ENCODE data around the gene APBA2. TPM values are rescaled to one million over a fixed set of nuclear protein-coding genes. Genes with fewer than 3 reads are reported as not detected.

The APBA2 gene
- total RNA-seq, 1 experiment from 2014 or later, result 11.2 TPM

GRCh38 chr15:28977377-28978010, 91.7 kb downstream of the APBA2 start:
- no peak overlapping the region for H3K27ac Mint-ChIP-seq
- ChIA-PET CTCF (interaction anchor here (1.0 to 1.3 kb wide), 2 partner anchors 113 to 126 kb away, joined by 4 to 6 read pairs; no protein-coding TSS in a partner anchor), POLR2A (no interaction called here)
- H3K9me3 Mint-ChIP-seq, result no peaks in the 10 kb centered on the region
- TF ChIP-seq FOXP1 (CRISPR knock-in tag; IDR thresholded peaks at IDR 0.05; ENCODE audit: borderline replicate concordance), result no peak
- TF ChIP-seq ATF3 (CRISPR knock-in tag; conservative IDR thresholded peaks at IDR 0.05), result no peak
- TF ChIP-seq RORB (CRISPR knock-in tag; IDR thresholded peaks at IDR 0.05), result no peak
- no peak for TF ChIP-seq ZNF396 (CRISPR knock-in tag; IDR thresholded peaks at IDR 0.05; ENCODE audit: borderline replicate concordance)
- TF ChIP-seq ZNF512 (CRISPR knock-in tag; IDR thresholded peaks at IDR 0.05; ENCODE audit: borderline replicate concordance), result no peak
- TF ChIP-seq ERG (CRISPR knock-in tag; IDR thresholded peaks at IDR 0.05), result no peak
- TF ChIP-seq ZBTB21 (CRISPR knock-in tag; IDR thresholded peaks at IDR 0.05; ENCODE audit: borderline replicate concordance), result no peak
- TF ChIP-seq GRHL2 (CRISPR knock-in tag; IDR thresholded peaks at IDR 0.05; ENCODE audit: insufficient replicate concordance, severe bottlenecking), result no peak
- no peak for TF ChIP-seq MYBL2 (CRISPR knock-in tag; IDR thresholded peaks at IDR 0.05)
- TF ChIP-seq NFYB (CRISPR knock-in tag; conservative IDR thresholded peaks at IDR 0.05; ENCODE audit: low read depth), result no peak
- no peak for TF ChIP-seq MXD4 (CRISPR knock-in tag; IDR thresholded peaks at IDR 0.05; ENCODE audit: borderline replicate concordance)
- no peak for TF ChIP-seq PRRX2 (CRISPR knock-in tag; IDR thresholded peaks at IDR 0.05)
- ATAC-seq (no peak), DNase-seq (ENCODE audit: low spot score) (no peak)
- no peaks in the 10 kb centered on the region for H3K36me3 Mint-ChIP-seq
- H3K4me1 Mint-ChIP-seq, result peaks cover 3% of the 10 kb centered on the region; the same call in 1 of the 2 replicates
- no peak overlapping the region for H3K4me3 Mint-ChIP-seq
- no peaks in the 10 kb centered on the region for H3K27me3 Mint-ChIP-seq (ENCODE audit: low read depth)

GRCh38 chr15:28978011-28978378, 92.2 kb downstream of the APBA2 start:
- no peaks in the 10 kb centered on the region for H3K27me3 Mint-ChIP-seq (ENCODE audit: low read depth)
- POLR2A ChIA-PET, result no interaction called here
- ATAC-seq, result no peak
- no peak for DNase-seq (ENCODE audit: low spot score)
- H3K27ac Mint-ChIP-seq, result no peak overlapping the region
- H3K9me3 Mint-ChIP-seq, result no peaks in the 10 kb centered on the region
- H3K4me3 Mint-ChIP-seq, result no peak overlapping the region
- H3K36me3 Mint-ChIP-seq, result no peaks in the 10 kb centered on the region
- CTCF ChIA-PET, result interaction anchor here (0.9 to 1.3 kb wide), 4 partner anchors 17 to 125 kb away, joined by 3 to 6 read pairs (median 4); no protein-coding TSS in a partner anchor
- peaks cover 3% of the 10 kb centered on the region; the same call in 1 of the 2 replicates for H3K4me1 Mint-ChIP-seq
- TF ChIP-seq KAT7 (CRISPR knock-in tag; IDR thresholded peaks at IDR 0.05; ENCODE audit: borderline replicate concordance) (no peak), GABPB1 (CRISPR knock-in tag; IDR thresholded peaks at IDR 0.05) (no peak), STAT6 (CRISPR knock-in tag; conservative IDR thresholded peaks at IDR 0.05; ENCODE audit: low read depth) (no peak), TCF7 (CRISPR knock-in tag; IDR thresholded peaks at IDR 0.05; ENCODE audit: low read depth) (no peak), SP1 (CRISPR knock-in tag; conservative IDR thresholded peaks at IDR 0.05) (no peak), E2F5 (CRISPR knock-in tag; IDR thresholded peaks at IDR 0.05) (no peak), USF2 (CRISPR knock-in tag; IDR thresholded peaks at IDR 0.05) (no peak), PRDM15 (CRISPR knock-in tag; IDR thresholded peaks at IDR 0.05) (no peak)
